ENCODE measurements around the gene DNAJB2.

DNAJB2 gene

DNA sequence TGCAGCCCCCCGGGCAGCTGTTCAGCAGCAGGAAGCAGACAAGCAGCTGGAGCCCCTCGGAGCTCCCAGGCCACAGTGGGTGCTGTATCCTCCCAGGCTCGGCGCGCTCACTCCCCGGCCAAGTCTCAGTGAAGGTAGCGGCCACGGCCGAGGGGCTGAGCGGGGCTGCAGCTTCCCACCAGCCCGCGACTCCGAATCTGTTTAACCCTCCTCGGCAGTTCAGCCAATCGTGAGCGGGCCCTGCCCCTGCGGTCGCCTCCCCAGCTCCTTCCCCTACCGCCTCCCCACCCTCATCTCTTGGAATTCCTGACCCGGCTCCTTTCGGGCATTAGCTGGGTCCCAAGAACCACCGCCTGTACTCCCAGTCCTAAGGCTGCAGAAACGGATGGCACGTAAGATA lies 53.4 kb downstream of the DNAJB2 start, which contains the start of gene RESP18:
RESP18 (minus strand) TSS at position 203 of the 400 bp plus-strand sequence.
- Histone ChIP-seq H3K27me3 (ENCODE audit: insufficient read depth, low read length) (no peaks in the 10 kb centered on the region; the same call in 1 of the 2 replicates), H3K4me2 (ENCODE audit: low read length) (no peak within 1 kb of the TSS), H3K4me3 (ENCODE audit: low read depth, low read length, poor library complexity, severe bottlenecking) (no peak within 1 kb of the TSS), H3K27ac (ENCODE audit: low read depth, low read length, poor library complexity, severe bottlenecking) (no peak within 1 kb of the TSS), H3K36me3 (ENCODE audit: insufficient read depth, low read length) (no peaks in the 10 kb centered on the region), H4K20me1 (ENCODE audit: insufficient read depth, low read length) (no peaks in the 10 kb centered on the region), H3K9ac (ENCODE audit: low read length) (no peak within 1 kb of the TSS), H2AFZ (ENCODE audit: low read length) (no peak within 1 kb of the TSS), H3K4me1 (ENCODE audit: insufficient read depth, low read length, severe bottlenecking) (no peaks in the 10 kb centered on the region), H3K79me2 (ENCODE audit: insufficient read depth, low read length) (no peaks in the 10 kb centered on the region), H3F3A (ENCODE audit: insufficient read depth, low read length) (no peaks in the 10 kb centered on the region), H3K9me3 (ENCODE audit: low read length) (0 out of 2 replicates have a peak, but pooled peaks cover 4% of the 10 kb centered on the region), H3K9me2 (ENCODE audit: low read depth, low read length) (no peaks in the 10 kb centered on the region)
- TF ChIP-seq EZH2 (IDR thresholded peaks at IDR 0.05; ENCODE audit: borderline replicate concordance, low read length), result no peak
- TF ChIP-seq, protein P1, sequence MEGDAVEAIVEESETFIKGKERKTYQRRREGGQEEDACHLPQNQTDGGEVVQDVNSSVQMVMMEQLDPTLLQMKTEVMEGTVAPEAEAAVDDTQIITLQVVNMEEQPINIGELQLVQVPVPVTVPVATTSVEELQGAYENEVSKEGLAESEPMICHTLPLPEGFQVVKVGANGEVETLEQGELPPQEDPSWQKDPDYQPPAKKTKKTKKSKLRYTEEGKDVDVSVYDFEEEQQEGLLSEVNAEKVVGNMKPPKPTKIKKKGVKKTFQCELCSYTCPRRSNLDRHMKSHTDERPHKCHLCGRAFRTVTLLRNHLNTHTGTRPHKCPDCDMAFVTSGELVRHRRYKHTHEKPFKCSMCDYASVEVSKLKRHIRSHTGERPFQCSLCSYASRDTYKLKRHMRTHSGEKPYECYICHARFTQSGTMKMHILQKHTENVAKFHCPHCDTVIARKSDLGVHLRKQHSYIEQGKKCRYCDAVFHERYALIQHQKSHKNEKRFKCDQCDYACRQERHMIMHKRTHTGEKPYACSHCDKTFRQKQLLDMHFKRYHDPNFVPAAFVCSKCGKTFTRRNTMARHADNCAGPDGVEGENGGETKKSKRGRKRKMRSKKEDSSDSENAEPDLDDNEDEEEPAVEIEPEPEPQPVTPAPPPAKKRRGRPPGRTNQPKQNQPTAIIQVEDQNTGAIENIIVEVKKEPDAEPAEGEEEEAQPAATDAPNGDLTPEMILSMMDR (IDR thresholded peaks at IDR 0.05; ENCODE audit: low read length), result no peak

DNA sequence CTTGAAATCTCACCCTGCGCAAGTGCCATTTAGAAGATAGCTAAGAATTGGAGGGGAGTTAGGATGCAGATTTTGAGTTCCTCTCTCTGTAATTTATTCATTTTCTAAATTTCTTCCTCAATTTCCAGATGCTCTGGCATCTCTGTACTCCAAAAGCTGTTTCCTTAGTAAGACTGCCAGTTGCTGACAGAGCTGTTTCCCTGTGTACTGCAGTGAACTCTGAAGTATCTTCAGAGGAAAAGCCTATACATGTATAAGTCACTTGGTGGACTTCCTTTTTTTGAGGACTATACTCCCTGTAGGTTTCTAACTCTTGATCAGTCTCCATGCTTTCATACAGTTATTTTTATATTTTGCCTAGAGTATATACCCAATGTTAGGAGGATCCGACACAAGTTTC lies 54.9 kb downstream of the DNAJB2 start:
- Histone ChIP-seq H4K20me1 (ENCODE audit: insufficient read depth, low read length) (no peaks in the 10 kb centered on the region), H3F3A (ENCODE audit: insufficient read depth, low read length) (no peaks in the 10 kb centered on the region), H3K36me3 (ENCODE audit: insufficient read depth, low read length) (no peaks in the 10 kb centered on the region), H3K9ac (ENCODE audit: low read length) (no peak overlapping the region), H3K9me3 (ENCODE audit: low read length) (0 out of 2 replicates have a peak, but pooled peaks cover 4% of the 10 kb centered on the region), H3K4me3 (ENCODE audit: low read depth, low read length, poor library complexity, severe bottlenecking) (no peak overlapping the region), H3K9me2 (ENCODE audit: low read depth, low read length) (no peaks in the 10 kb centered on the region), H2AFZ (ENCODE audit: low read length) (no peak overlapping the region), H3K4me1 (ENCODE audit: insufficient read depth, low read length, severe bottlenecking) (no peaks in the 10 kb centered on the region), H3K4me2 (ENCODE audit: low read length) (no peak overlapping the region), H3K79me2 (ENCODE audit: insufficient read depth, low read length) (no peaks in the 10 kb centered on the region), H3K27ac (ENCODE audit: low read depth, low read length, poor library complexity, severe bottlenecking) (no peak overlapping the region), H3K27me3 (ENCODE audit: insufficient read depth, low read length) (no peaks in the 10 kb centered on the region; the same call in 1 of the 2 replicates)
- TF ChIP-seq EZH2 (IDR thresholded peaks at IDR 0.05; ENCODE audit: borderline replicate concordance, low read length), result no peak
- TF ChIP-seq, protein P1 (IDR thresholded peaks at IDR 0.05; ENCODE audit: low read length), result no peak

DNA sequence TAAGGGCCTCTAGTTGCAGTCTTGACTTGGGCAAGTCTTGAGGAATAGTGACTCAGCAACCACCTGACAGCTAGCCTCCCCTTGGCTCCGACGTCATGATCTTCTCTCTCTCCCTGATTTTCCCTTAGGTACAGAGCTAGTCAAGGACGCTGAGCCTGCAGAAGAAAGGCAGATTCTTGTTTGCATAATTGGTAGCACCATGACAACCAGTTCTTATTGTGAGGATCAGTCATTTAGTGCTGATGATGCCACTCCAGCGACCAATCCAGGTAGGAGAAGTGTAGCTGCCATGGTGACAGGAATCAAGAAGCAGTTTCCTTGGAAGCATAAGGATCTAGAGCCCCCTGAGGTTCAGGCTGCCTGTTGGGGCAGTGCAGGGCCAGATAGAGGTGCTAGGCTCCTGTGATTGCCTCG lies 56.2 kb downstream of the DNAJB2 start:
- Histone ChIP-seq H4K20me1 (ENCODE audit: insufficient read depth, low read length) (no peaks in the 10 kb centered on the region), H2AFZ (ENCODE audit: low read length) (no peak overlapping the region), H3K4me3 (ENCODE audit: low read depth, low read length, poor library complexity, severe bottlenecking) (no peak overlapping the region), H3K9me2 (ENCODE audit: low read depth, low read length) (no peaks in the 10 kb centered on the region), H3K27ac (ENCODE audit: low read depth, low read length, poor library complexity, severe bottlenecking) (no peak overlapping the region), H3K27me3 (ENCODE audit: insufficient read depth, low read length) (no peaks in the 10 kb centered on the region; the same call in 1 of the 2 replicates), H3K9ac (ENCODE audit: low read length) (no peak overlapping the region), H3K79me2 (ENCODE audit: insufficient read depth, low read length) (no peaks in the 10 kb centered on the region), H3K4me1 (ENCODE audit: insufficient read depth, low read length, severe bottlenecking) (no peaks in the 10 kb centered on the region), H3K4me2 (ENCODE audit: low read length) (no peak overlapping the region), H3F3A (ENCODE audit: insufficient read depth, low read length) (no peaks in the 10 kb centered on the region), H3K9me3 (ENCODE audit: low read length) (0 out of 2 replicates have a peak, but pooled peaks cover 4% of the 10 kb centered on the region), H3K36me3 (ENCODE audit: insufficient read depth, low read length) (no peaks in the 10 kb centered on the region)
- TF ChIP-seq, protein P1 (IDR thresholded peaks at IDR 0.05; ENCODE audit: low read length), result no peak
- no peak for TF ChIP-seq EZH2 (IDR thresholded peaks at IDR 0.05; ENCODE audit: borderline replicate concordance, low read length)
